Endothelial cell of umbilical vein (primary cell): Measurements from ENCODE around the gene HTR2C. TPM values are rescaled to one million over a fixed set of nuclear protein-coding genes. Genes with fewer than 3 reads are reported as not detected.

Experiments used
- BruUV-seq: library from RNA; stranded (reverse); fragments of 400-500 nt; replicated peaks from 2 replicates; lab custom pipeline; 2021; lab: Mats Ljungman, UMichigan
- CTCF ChIA-PET: fragments of 300-600, 350-600 bp; sonication (Branson Sonifier 250); formaldehyde crosslinking; loops from one replicate; lab custom pipeline; 2021; ENCODE audit warnings: antibody characterized with exemption, inconsistent platforms; lab: Charles Lee
- POLR2A ChIA-PET: fragments of 300-600, 350-600 bp; sonication (Branson Sonifier 250); formaldehyde crosslinking; loops from one replicate; lab custom pipeline; 2021; ENCODE audit warnings: antibody characterized with exemption, inconsistent platforms; lab: Charles Lee
- DNase-seq: peaks from one replicate; pipeline ENCODE4 v3.0.0-alpha.2; 2011; ENCODE audit warnings: low read depth, low spot score
- FAIRE-seq: peaks from 2 replicates; lab custom pipeline; 2011; peaks lifted over from hg19 to GRCh38; lab: Jason Lieb, UNC
- H2AFZ ChIP-seq: 2 replicates; pipeline ENCODE4 v1.6.0; 2012; ENCODE audit warnings: low read depth, low read length, control low read depth, inconsistent platforms
- H3K27ac ChIP-seq: 2 replicates; pipeline ENCODE4 v1.5.1; 2011; ENCODE audit warnings: low read depth, mild to moderate bottlenecking, control low read depth, low read length, moderate library complexity; ENCODE audit not compliant: insufficient read depth
- H3K27me3 ChIP-seq, 2 experiments: 2 replicates each; pipeline versions ENCODE4 v1.6.0 to v1.6.1; 2011; ENCODE audit warnings: low read length in 2 of 2, mixed read lengths in 1 of 2; ENCODE audit not compliant: control insufficient read depth in 2 of 2, insufficient read depth in 2 of 2
- H3K36me3 ChIP-seq, 2 experiments: 2 replicates in 1 of 2; 3 replicates in 1 of 2; pipeline ENCODE4 v1.5.1; 2011; ENCODE audit warnings: low read length in 2 of 2, mild to moderate bottlenecking in 1 of 2, moderate library complexity in 1 of 2; ENCODE audit not compliant: control insufficient read depth in 2 of 2, insufficient read depth in 2 of 2; ENCODE audit errors: extremely low read depth in 1 of 2
- H3K4me1 ChIP-seq: 3 replicates; pipeline ENCODE4 v1.5.1; 2011; ENCODE audit warnings: mild to moderate bottlenecking, low read length; ENCODE audit not compliant: control insufficient read depth, insufficient read depth; ENCODE audit errors: extremely low read depth
- H3K4me2 ChIP-seq: 2 replicates; pipeline ENCODE4 v1.6.1; 2011; ENCODE audit warnings: low read length, control low read depth, mixed read lengths; ENCODE audit not compliant: insufficient read depth
- H3K4me3 ChIP-seq, 3 experiments: fragments of 200-600 bp in 1 of 3; sonication (generic), shearing (Covaris generic) in 1 of 3; replicated peaks in 1 of 3; 2 replicates each; pipeline ENCODE4 v1.5.1; 2011 to 2016; ENCODE audit warnings: control low read depth in 3 of 3, low read length in 3 of 3, mild to moderate bottlenecking in 2 of 3, inconsistent platforms in 1 of 3, low read depth in 1 of 3, moderate library complexity in 1 of 3; ENCODE audit not compliant: insufficient read depth in 1 of 3
- H3K79me2 ChIP-seq: 2 replicates; pipeline ENCODE4 v1.6.0; 2012; ENCODE audit warnings: low read length, inconsistent platforms; ENCODE audit not compliant: control insufficient read depth, insufficient read depth
- H3K9ac ChIP-seq: replicated peaks from 2 replicates; pipeline ENCODE3; 2011; ENCODE audit warnings: low read length, control low read depth; ENCODE audit not compliant: insufficient read depth; ENCODE audit errors: extremely low read depth
- H3K9me1 ChIP-seq: replicated peaks from 3 replicates; pipeline ENCODE4 v1.6.0; 2011; ENCODE audit warnings: mild to moderate bottlenecking, low read length; ENCODE audit not compliant: control insufficient read depth, insufficient read depth; ENCODE audit errors: extremely low read depth
- H3K9me3 ChIP-seq: replicated peaks from 2 replicates; pipeline ENCODE4 v1.5.1; 2012; ENCODE audit warnings: low read length, inconsistent platforms; ENCODE audit not compliant: control insufficient read depth, insufficient read depth
- H4K20me1 ChIP-seq: replicated peaks from 2 replicates; pipeline ENCODE3; 2011; ENCODE audit warnings: mild to moderate bottlenecking, low read length; ENCODE audit not compliant: control insufficient read depth, insufficient read depth; ENCODE audit errors: extremely low read depth
- EZH2 ChIP-seq: IDR thresholded peaks from 2 replicates; pipeline ENCODE4 v1.6.1; 2012; ENCODE audit warnings: borderline replicate concordance, low read depth, mild to moderate bottlenecking, moderate library complexity, low read length, inconsistent platforms; ENCODE audit not compliant: severe bottlenecking
- FOS ChIP-seq: IDR thresholded peaks from 2 replicates; pipeline ENCODE4 v1.6.1; 2011; ENCODE audit warnings: mild to moderate bottlenecking, low read length, moderate library complexity, borderline replicate concordance; ENCODE audit not compliant: insufficient read depth
- GATA2 ChIP-seq: IDR thresholded peaks from 2 replicates; pipeline ENCODE4 v1.7.0; 2011; ENCODE audit warnings: low read depth, mild to moderate bottlenecking, moderate library complexity, mixed read lengths, low read length; ENCODE audit not compliant: insufficient read length, insufficient read depth
- JUN ChIP-seq: IDR thresholded peaks from 2 replicates; pipeline ENCODE4 v1.6.1; 2011; ENCODE audit warnings: borderline replicate concordance, low read depth; ENCODE audit not compliant: insufficient read length, insufficient read depth
- MYC ChIP-seq: IDR thresholded peaks from one replicate; pipeline ENCODE4 v1.6.1; 2011; ENCODE audit warnings: mild to moderate bottlenecking, low read depth, low read length
- POLR2A ChIP-seq: IDR thresholded peaks from 2 replicates; pipeline ENCODE4 v1.6.1; 2012; ENCODE audit warnings: low read depth, mild to moderate bottlenecking, control low read depth, low read length
- POLR2AphosphoS5 ChIP-seq: IDR thresholded peaks from 2 replicates; pipeline ENCODE4 v1.6.1; 2012; ENCODE audit warnings: low read depth, mild to moderate bottlenecking, control low read depth, low read length, moderate library complexity; ENCODE audit not compliant: insufficient read depth
- dilution Hi-C: fragments of 300-500 bp; cut with MboI; formaldehyde crosslinking; loops from one replicate; pipeline ENCODE4 v1.15.0; 2019; ENCODE audit warnings: low sequenced_read_pairs; ENCODE audit not compliant: extremely low pct_ligation_motif_present
- intact Hi-C: fragments of 100-400 bp; cut with micrococcal nuclease; formaldehyde crosslinking; loops from one replicate; pipeline ENCODE4 v1.10.0; 2022
- polyA plus RNA-seq, 4 experiments: library from polyadenylated mRNA; depleted of rRNA in 3 of 4; stranded (reverse) in 3 of 4; unstranded in 1 of 4; fragments of >200 nt; gene quantifications; 2 replicates each; pipeline versions ENCODE4 v1.2.1 to v1.2.3, GENCODE V29; 2011 to 2012; ENCODE audit warnings: missing spikeins in 1 of 4
- total RNA-seq: library from RNA; stranded (reverse); gene quantifications from 2 replicates; pipeline ENCODE4 v1.2.3, GENCODE V29; 2021
- TF ChIP-seq, protein P1 (sequence below), 2 donors: IDR thresholded peaks; 1 replicate in 1 of 2; 2 replicates in 1 of 2; pipeline ENCODE4 v1.5.1; 2011; ENCODE audit warnings: low read length in 2 of 2, mild to moderate bottlenecking in 2 of 2, moderate library complexity in 2 of 2, control low read depth in 1 of 2, inconsistent platforms in 1 of 2, low read depth in 1 of 2; ENCODE audit not compliant: insufficient read depth in 1 of 2; ENCODE audit errors: extremely low read depth in 1 of 2
- TF ChIP-seq, protein P2 (sequence below): IDR thresholded peaks from 2 replicates; pipeline ENCODE4 v1.6.1; 2011; ENCODE audit not compliant: insufficient read depth, insufficient read length

The HTR2C gene
- total and polyA plus RNA-seq, 2 donors (not counting 3 experiments of a cell fraction or from before 2014, with no cell fraction given): not detected

DNA sequence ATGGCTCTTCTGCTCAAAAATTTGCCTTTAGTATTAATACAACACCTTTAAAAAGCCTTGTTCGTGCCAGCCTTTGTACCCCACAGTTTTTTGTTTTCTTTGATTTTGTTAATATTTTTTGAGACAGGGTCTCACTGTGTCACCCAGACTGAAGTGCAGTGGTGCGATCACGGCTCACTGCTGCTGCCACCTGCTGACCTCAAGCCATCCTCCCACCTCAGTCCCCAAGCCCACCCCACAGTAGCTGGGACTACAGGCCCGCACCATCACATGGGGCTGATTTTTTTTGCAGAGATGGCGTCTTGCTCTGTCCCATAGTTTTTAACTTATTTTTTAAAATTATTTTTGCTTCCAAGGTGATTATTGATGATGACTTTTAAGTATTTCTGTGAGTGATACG, 134.0 kb downstream of the HTR2C start:
- CTCF ChIA-PET: interaction anchor here (1.2 kb wide), 1 partner anchor 92 kb away, joined by 4 read pairs; no protein-coding TSS in a partner anchor
- Histone ChIP-seq H3K27me3 (no peaks in the 10 kb centered on the region), H3K9me1 (no peaks in the 10 kb centered on the region), H2AFZ (no peak overlapping the region), H3K4me1 (no peaks in the 10 kb centered on the region), H3K4me3 (no peak overlapping the region), H3K9me3 (no peaks in the 10 kb centered on the region), H3K9ac (no peak overlapping the region), H3K4me2 (no peak overlapping the region), H3K79me2 (no peaks in the 10 kb centered on the region), H3K36me3 (no peaks in the 10 kb centered on the region), H3K27ac (no peak overlapping the region), H4K20me1 (no peaks in the 10 kb centered on the region)
- DNase-seq: no peak
- TF ChIP-seq, protein P1, sequence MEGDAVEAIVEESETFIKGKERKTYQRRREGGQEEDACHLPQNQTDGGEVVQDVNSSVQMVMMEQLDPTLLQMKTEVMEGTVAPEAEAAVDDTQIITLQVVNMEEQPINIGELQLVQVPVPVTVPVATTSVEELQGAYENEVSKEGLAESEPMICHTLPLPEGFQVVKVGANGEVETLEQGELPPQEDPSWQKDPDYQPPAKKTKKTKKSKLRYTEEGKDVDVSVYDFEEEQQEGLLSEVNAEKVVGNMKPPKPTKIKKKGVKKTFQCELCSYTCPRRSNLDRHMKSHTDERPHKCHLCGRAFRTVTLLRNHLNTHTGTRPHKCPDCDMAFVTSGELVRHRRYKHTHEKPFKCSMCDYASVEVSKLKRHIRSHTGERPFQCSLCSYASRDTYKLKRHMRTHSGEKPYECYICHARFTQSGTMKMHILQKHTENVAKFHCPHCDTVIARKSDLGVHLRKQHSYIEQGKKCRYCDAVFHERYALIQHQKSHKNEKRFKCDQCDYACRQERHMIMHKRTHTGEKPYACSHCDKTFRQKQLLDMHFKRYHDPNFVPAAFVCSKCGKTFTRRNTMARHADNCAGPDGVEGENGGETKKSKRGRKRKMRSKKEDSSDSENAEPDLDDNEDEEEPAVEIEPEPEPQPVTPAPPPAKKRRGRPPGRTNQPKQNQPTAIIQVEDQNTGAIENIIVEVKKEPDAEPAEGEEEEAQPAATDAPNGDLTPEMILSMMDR (IDR thresholded peaks at IDR 0.05; ENCODE audit: extremely low read depth in 1 of 2, insufficient read depth in 1 of 2, low read depth in 1 of 2, low read length in 2 of 2): peak in 1 of 2 donors; percentile 41
- TF ChIP-seq, protein P2, sequence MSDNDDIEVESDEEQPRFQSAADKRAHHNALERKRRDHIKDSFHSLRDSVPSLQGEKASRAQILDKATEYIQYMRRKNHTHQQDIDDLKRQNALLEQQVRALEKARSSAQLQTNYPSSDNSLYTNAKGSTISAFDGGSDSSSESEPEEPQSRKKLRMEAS: no peak
- POLR2A ChIA-PET: no interaction called here
- FAIRE-seq: no peak
- dilution Hi-C loops: no loop called here
- no TSS peak for BruUV-seq
- intact Hi-C loops: loop anchor here (5.0 kb wide), 1 partner anchor 791 kb away; no protein-coding TSS in a partner anchor

DNA sequence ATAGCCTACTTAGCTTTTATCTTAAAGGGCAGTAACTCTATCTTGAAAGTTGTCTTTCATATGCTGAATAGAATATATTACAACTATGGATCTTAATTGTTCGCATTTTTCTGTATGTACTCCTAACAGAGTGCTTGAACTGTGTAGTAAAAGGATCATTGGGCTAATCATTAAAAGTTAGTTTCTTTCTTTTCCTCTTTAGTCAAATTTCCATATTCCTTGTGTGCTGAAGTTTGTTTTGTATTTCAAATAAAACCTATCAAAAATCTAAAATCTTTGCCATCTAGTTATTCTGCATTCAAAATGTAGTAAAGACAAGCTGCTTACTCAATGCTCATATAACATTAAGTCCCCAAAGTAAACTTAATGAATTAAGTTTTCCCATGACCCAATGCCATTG, 182.7 kb downstream of the HTR2C start:
- POLR2A ChIA-PET: no interaction called here
- intact Hi-C loops: no loop called here
- CTCF ChIA-PET: no interaction called here
- H4K20me1 ChIP-seq: no peaks in the 10 kb centered on the region
- H3K4me2 ChIP-seq: no peak overlapping the region
- no peak overlapping the region for H3K9ac ChIP-seq
- no peak overlapping the region for H2AFZ ChIP-seq
- H3K9me3 ChIP-seq: no peaks in the 10 kb centered on the region
- H3K27ac ChIP-seq: no peak overlapping the region
- no TSS peak for BruUV-seq
- H3K4me3 ChIP-seq: no peak overlapping the region
- no peaks in the 10 kb centered on the region for H3K27me3 ChIP-seq
- no peaks in the 10 kb centered on the region for H3K79me2 ChIP-seq
- no peaks in the 10 kb centered on the region for H3K4me1 ChIP-seq
- dilution Hi-C loops: no loop called here
- FAIRE-seq (no peak), DNase-seq (no peak)
- no peaks in the 10 kb centered on the region for H3K36me3 ChIP-seq
- TF ChIP-seq FOS: no peak
- no peak for TF ChIP-seq MYC
- no peak for TF ChIP-seq GATA2
- TF ChIP-seq EZH2: no peak
- no peak for TF ChIP-seq JUN
- TF ChIP-seq, protein P2: no peak
- no peak for TF ChIP-seq POLR2AphosphoS5
- TF ChIP-seq, protein P1 (IDR thresholded peaks at IDR 0.05; ENCODE audit: extremely low read depth in 1 of 2, insufficient read depth in 1 of 2, low read depth in 1 of 2, low read length in 2 of 2): no peak
- no peak for TF ChIP-seq POLR2A
- H3K9me1 ChIP-seq: no peaks in the 10 kb centered on the region
